ENCODE measurements around the gene NRXN3.

DNA sequence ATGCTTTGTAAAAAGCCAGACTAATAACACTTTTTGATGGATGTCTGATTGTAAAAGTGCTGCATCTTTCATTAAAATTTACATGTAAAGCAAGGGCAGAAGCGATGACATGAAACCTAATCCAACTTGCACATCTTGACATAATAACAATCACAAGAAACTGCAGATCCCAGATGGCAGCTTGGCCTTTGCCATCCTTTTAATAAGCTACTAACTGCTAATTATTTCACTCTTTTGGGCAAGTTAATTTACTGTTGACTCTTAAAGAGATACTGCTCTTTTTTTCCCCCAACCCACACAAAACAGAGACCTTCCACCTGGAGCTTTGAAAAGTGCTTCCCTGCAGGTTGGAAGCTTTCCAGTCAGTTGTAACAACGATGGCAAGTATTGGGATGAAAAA is 137.5 kb downstream of the NRXN3 start:
- TF ChIP-seq CTCF (optimal IDR thresholded peaks at IDR 0.05 in 1 of 3, IDR thresholded peaks at IDR 0.05 in 1 of 3, conservative IDR thresholded peaks at IDR 0.05 in 1 of 3; ENCODE audit: extremely low read depth in 1 of 3, insufficient read depth in 2 of 3, low read length in 3 of 3) (no peak), EZH2 (IDR thresholded peaks at IDR 0.05; ENCODE audit: low read length) (no peak)
